RKO (cell line): ENCODE results near the gene EIF3J.

Source experiments
- DNase-seq: peaks from one replicate; pipeline ENCODE4 v3.0.0-alpha.2; 2016; ENCODE audit warnings: low spot score

The EIF3J gene

DNA sequence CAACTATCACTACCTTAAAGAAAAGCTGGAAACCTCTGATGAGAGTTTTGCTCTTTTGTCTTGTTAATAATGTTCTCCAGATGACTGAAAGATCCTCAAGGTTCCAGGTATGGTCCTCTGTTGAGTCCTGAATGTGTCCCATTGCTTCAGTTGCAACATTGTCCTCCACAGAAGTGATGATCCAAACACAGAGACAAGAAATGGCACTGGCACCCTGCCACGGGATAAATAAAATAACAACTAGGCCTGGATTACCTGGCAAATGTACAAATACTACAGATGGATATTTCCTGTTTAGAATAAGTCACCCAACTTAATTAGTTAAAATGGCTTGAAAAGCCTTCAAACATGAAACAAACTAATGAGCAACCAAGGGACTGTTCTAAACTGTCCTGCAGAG is 58.3 kb downstream of the EIF3J start:
- no peak for DNase-seq

DNA sequence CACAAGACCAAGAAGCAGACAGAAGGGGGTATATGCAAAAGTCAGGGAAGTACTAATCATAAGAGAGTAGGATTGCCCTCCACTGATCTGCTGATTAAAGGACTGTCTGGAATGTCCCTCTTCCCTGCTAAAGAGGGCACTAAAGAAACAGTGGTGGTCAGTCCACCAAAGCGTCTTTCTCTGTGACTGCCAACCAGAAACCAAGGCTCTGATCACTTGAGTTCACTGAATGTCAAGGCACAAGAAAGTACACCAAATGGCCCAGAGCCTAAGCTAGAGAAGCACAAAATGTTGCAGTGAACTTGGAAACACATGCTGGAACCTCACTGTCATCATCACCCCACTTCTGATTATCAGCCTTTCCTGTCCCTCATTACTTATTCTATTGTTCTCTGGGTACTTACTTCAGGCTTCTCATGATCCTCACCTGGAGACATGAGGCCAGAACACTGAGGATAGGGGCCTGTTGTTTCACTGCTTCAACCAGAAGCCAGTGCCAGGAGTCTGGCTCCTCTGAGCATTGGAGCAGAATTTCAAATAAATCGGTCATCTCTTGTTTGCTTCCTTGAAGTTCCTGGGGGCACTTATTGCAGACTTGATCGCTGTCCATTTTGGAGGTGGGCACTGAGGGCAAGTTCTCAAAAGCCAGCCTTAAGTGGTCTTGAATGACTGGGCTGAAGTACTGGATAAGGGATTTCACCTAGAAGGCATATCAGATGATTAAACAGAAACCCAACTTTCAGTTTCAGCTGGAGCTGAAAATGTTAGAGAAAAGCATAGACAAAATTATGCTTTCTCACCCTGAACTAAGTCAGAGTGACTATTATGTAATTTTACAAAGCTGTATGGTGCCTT is 58.9 kb downstream of the EIF3J start:
- DNase-seq, result no peak

DNA sequence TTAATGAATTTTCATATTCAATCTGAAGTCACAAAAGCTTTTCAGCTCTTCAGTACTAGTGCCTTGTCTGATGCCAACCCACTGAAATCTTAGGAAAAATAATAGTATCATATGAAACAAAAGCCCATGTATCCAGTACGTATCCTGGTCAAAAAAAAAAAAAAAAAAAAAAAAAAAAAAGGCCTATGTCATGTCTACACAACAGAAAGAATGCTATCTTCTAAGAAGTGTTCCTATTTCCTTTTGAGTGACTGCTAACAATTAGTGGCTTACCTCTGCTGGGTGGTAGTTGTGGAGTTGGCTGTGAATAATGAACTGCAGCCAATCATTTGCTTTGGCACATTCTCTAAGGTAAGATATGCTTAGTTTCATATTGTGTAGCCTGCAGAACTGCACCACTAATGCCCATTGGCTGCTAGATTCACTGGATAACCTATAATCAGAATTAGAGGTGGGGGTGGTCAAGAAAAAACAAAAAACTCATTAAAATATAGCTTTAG is 59.6 kb downstream of the EIF3J start:
- DNase-seq, result no peak

DNA sequence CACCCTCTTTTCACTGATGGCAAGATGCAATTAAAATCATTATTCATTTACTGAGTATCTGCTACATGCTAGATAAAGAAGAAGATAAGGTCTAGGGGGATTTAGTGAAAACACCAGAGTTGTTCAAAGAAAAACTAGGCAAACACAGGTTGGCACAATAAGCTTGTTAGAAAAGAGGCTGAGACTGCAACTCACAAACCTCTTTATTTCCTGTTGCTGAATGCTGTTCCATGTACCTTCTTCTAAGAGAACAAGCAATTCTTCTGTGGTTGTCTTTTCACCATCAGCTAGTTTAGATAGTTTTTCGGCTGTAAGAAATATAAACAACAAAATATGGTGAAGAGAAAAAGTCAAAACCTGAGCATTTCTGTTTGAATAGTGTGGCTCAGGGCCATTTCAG is 61.1 kb downstream of the EIF3J start:
- no peak for DNase-seq

DNA sequence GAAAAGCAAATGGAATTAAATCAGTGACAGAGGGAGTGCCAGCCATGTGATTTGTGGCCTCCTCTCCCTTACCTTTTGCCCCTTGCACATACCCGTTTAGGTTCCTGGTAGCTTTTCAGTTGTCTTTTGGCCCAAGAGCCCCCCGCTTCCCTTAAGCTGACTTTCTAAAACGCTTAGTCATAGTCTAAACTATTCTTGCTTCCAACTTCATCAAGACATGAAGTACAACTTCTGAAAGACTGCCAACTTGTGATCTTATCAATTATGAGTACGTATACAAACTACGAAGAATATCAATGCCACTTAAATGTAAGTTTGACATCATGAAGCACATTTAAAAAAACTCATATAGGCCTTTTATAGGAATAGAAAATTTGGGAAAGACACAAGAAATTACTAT is 61.9 kb downstream of the EIF3J start:
- DNase-seq, result no peak

DNA sequence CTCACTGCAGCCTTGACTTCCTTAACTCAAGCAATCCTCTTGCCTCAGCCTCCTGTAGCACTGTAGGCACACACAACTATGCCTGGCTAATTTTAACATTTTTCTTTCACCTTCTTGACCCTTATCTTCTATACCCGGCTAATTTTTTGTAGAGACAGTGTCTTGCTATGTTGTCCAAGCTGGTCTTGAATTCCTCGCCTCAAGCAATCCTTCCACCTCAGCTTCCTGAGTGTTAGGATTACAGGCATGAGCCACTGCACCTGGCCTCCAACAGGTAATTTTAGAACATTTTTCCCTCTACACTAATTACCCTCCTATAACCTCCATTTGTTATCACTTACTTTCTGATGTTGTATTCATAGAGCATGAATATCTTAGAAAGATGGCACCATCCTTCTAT is 66.2 kb downstream of the EIF3J start:
- DNase-seq, result no peak

DNA sequence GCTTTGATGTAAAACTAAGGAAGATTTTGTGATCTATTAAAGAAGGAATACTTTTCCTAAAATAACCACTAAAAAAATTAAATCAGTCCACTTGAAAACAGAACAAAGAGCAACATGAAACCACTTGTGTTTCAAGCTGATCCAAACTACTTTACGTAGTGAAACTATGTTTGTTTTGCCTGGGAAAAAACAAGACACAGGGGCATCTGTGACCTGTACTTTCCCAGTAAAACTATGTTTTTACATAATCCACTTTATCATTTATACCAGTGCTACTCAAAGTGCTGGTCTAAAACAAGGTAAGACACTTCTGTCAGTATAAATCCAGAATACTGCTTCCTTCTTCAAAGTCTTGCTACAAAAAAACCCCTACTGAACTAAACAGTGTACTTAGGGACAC is 69.8 kb downstream of the EIF3J start:
- DNase-seq, result no peak
